HEK293 (cell line): Measurements from ENCODE around the gene RHOT2.

Source experiments
- CTCF ChIP-seq: fragments of 450-650 bp; formaldehyde crosslinking; IDR thresholded peaks from 2 replicates; pipeline ENCODE4 v1.5.1; 2016; ENCODE audit warnings: missing biosample characterization, missing genetic modification characterization
- HOXD13 ChIP-seq: sonication (generic); formaldehyde crosslinking; IDR thresholded peaks from 2 replicates; pipeline ENCODE4 v1.8.0; 2022; ENCODE audit warnings: missing genetic modification reagents, borderline replicate concordance
- KLF9 ChIP-seq: fragments of 450-650 bp; formaldehyde crosslinking; IDR thresholded peaks from 2 replicates; pipeline ENCODE4 v1.5.1; 2016; ENCODE audit warnings: missing biosample characterization, missing genetic modification characterization, low read depth
- PRDM2 ChIP-seq: fragments of 450-650 bp; formaldehyde crosslinking; IDR thresholded peaks from 2 replicates; pipeline ENCODE4 v1.5.1; 2016; ENCODE audit warnings: missing biosample characterization, missing genetic modification characterization, borderline replicate concordance
- ZNF121 ChIP-seq: fragments of 450-650 bp; formaldehyde crosslinking; IDR thresholded peaks from 2 replicates; pipeline ENCODE4 v1.5.1; 2016; ENCODE audit warnings: missing biosample characterization, missing genetic modification characterization
- ZNF19 ChIP-seq: fragments of 450-650 bp; formaldehyde crosslinking; IDR thresholded peaks from 2 replicates; pipeline ENCODE4; 2016; ENCODE audit warnings: missing biosample characterization, missing genetic modification characterization, low read depth
- ZNF274 ChIP-seq, 2 experiments: fragments of 200-500 bp in 1 of 2; fragments of 450-650 bp in 1 of 2; sonication (Bioruptor generic) in 1 of 2; formaldehyde crosslinking in 1 of 2; IDR thresholded peaks; 2 replicates each; pipeline versions ENCODE4 v1.5.1 to v1.6.1; 2014 to 2016; ENCODE audit warnings: borderline replicate concordance in 1 of 2, inconsistent platforms in 1 of 2, low read length in 1 of 2, missing biosample characterization in 1 of 2, missing genetic modification characterization in 1 of 2
- ZNF280D ChIP-seq: fragments of 450-650 bp; formaldehyde crosslinking; IDR thresholded peaks from 2 replicates; pipeline ENCODE4 v1.5.1; 2016; ENCODE audit warnings: missing biosample characterization, missing genetic modification characterization
- ZNF302 ChIP-seq: fragments of 450-650 bp; formaldehyde crosslinking; IDR thresholded peaks from 2 replicates; pipeline ENCODE4 v1.5.1; 2016; ENCODE audit warnings: missing biosample characterization, missing genetic modification characterization, low read depth
- ZNF394 ChIP-seq: fragments of 450-650 bp; formaldehyde crosslinking; IDR thresholded peaks from 2 replicates; pipeline ENCODE4 v1.5.1; 2016; ENCODE audit warnings: missing biosample characterization, missing genetic modification characterization, mild to moderate bottlenecking, moderate library complexity, borderline replicate concordance
- ZNF549 ChIP-seq: fragments of 450-650 bp; IDR thresholded peaks from 2 replicates; pipeline ENCODE4 v1.5.1; 2018; ENCODE audit warnings: missing biosample characterization, missing genetic modification characterization, mild to moderate bottlenecking, inconsistent platforms, moderate library complexity
- ZNF623 ChIP-seq: fragments of 450-650 bp; formaldehyde crosslinking; IDR thresholded peaks from 2 replicates; pipeline ENCODE4 v1.5.1; 2016; ENCODE audit warnings: missing biosample characterization, missing genetic modification characterization

- TF ChIP-seq ZNF19 (tag by site-specific recombination) (no peak), HOXD13 (CRISPR knock-in tag) (no peak), CTCF (tag by site-specific recombination) (no peak), ZNF549 (tag by site-specific recombination) (no peak), ZNF274 (IDR thresholded peaks at IDR 0.05; ENCODE audit: low read length) (no peak), ZNF274 (tag by site-specific recombination; IDR thresholded peaks at IDR 0.05; ENCODE audit: borderline replicate concordance) (no peak), ZNF121 (tag by site-specific recombination) (no peak), ZNF280D (no peak), KLF9 (tag by site-specific recombination) (no peak), ZNF623 (tag by site-specific recombination) (no peak), ZNF302 (no peak), ZNF394 (tag by site-specific recombination) (no peak), PRDM2 (tag by site-specific recombination) (no peak)
These were observed 25.8 kb downstream of the RHOT2 start for GRCh38 chr16:693766-694165.
